ENCODE results near the gene CCDC85A. TPM values are rescaled to one million over a fixed set of nuclear protein-coding genes. Genes with fewer than 3 reads are reported as not detected.

CCDC85A gene
- polyA plus RNA-seq, 1 of the 3 experiments (the other 2 are of a cell fraction): 48.7 TPM

DNA sequence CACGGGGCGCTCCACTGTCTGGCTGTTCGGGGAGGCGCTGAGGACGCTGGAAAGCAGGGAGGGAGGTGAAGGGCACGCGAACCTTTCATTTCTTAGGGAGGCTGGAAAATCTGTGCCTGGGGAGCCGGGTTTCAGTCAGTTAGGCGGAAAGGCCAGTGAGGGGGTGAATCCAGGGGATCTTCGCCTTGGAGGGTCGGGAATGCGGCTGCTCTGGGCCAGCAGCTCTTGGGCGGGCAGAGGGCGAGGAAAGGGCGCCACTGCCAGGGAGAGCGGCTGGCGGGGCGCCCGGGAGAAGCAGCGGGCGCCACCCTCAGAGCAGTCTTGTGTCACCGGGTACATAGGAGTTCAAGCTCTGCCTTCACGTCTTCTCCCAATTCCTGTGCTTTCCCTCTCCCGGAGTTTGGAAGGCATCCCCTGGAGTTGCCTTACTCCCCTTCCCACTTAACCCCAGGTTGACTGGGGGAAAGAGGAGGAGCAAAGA is 1.4 kb downstream of the CCDC85A start (continued):
- TF ChIP-seq GATA2 (CRISPR knock-in tag; IDR thresholded peaks at IDR 0.05): no peak
- TF ChIP-seq CHD2 (IDR thresholded peaks at IDR 0.05; ENCODE audit: low read length, partially characterized antibody): no peak
- no peak for TF ChIP-seq MEF2A (IDR thresholded peaks at IDR 0.05; ENCODE audit: borderline replicate concordance, low read depth)
- no peak for TF ChIP-seq NRF1 (IDR thresholded peaks at IDR 0.05; ENCODE audit: low read depth, low read length)
- TF ChIP-seq EP300 (IDR thresholded peaks at IDR 0.05; ENCODE audit: borderline replicate concordance in 1 of 2, low read depth in 1 of 2, low read length in 1 of 2): no peak
- no peak for TF ChIP-seq YY1 (IDR thresholded peaks at IDR 0.05; ENCODE audit: low read depth)
- TF ChIP-seq TEAD4 (IDR thresholded peaks at IDR 0.05; ENCODE audit: borderline replicate concordance, insufficient read depth): no peak
- no peak for TF ChIP-seq RAD21 (IDR thresholded peaks at IDR 0.05; ENCODE audit: low read length)
- no peak for TF ChIP-seq TCF12 (IDR thresholded peaks at IDR 0.05)
- TF ChIP-seq SMC3 (IDR thresholded peaks at IDR 0.05; ENCODE audit: low read depth, low read length): no peak
- no peak for TF ChIP-seq SIN3A (IDR thresholded peaks at IDR 0.05; ENCODE audit: borderline replicate concordance, low read depth, low read length)
- no peak for TF ChIP-seq FOXJ3 (CRISPR knock-in tag; IDR thresholded peaks at IDR 0.05)
- TF ChIP-seq NFIC (IDR thresholded peaks at IDR 0.05; ENCODE audit: borderline replicate concordance): peak; percentile 42; the same call in 1 of the 2 replicates
- TF ChIP-seq, protein P1, sequence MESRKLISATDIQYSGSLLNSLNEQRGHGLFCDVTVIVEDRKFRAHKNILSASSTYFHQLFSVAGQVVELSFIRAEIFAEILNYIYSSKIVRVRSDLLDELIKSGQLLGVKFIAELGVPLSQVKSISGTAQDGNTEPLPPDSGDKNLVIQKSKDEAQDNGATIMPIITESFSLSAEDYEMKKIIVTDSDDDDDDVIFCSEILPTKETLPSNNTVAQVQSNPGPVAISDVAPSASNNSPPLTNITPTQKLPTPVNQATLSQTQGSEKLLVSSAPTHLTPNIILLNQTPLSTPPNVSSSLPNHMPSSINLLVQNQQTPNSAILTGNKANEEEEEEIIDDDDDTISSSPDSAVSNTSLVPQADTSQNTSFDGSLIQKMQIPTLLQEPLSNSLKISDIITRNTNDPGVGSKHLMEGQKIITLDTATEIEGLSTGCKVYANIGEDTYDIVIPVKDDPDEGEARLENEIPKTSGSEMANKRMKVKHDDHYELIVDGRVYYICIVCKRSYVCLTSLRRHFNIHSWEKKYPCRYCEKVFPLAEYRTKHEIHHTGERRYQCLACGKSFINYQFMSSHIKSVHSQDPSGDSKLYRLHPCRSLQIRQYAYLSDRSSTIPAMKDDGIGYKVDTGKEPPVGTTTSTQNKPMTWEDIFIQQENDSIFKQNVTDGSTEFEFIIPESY (IDR thresholded peaks at IDR 0.05; ENCODE audit: borderline replicate concordance, low read depth): no peak

DNA sequence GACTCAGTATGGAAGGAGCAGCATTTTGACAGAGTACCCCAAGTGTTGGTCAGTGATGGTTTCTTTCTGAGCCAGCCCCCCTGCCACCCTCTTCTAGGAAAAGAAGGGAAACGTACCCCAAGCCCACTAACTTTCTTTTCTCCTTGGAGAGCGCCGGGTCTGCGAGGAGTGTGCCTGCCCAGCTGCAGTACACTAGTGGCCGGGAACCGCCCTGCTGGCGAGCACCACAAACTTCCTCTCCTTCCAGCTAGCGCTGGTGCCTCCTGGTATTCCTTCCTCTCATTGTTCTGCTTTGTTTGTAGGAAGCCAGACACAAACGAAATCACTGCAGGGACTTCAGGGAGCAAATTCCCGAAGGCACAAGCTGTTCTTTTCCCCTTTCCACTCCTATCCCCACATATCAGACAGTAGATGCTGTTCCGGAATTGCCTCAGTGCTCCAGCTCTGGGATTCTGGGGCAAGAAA is 1.8 kb downstream of the CCDC85A start:
- Histone ChIP-seq H3F3A (replicated peaks; ENCODE audit: insufficient read depth) (peaks cover 8% of the 10 kb centered on the region), H2AFZ (ENCODE audit: low read depth) (peak overlapping the region; percentile 42; the same call in 1 of the 2 replicates), H3K4me2 (peak overlapping the region; percentile 92), H4K20me1 (ENCODE audit: insufficient read depth) (peaks cover 13% of the 10 kb centered on the region; the same call in 1 of the 2 replicates), H3K27me3 (ENCODE audit: insufficient read depth) (no peaks in the 10 kb centered on the region), H3K9me3 (no peaks in the 10 kb centered on the region), H3K4me3 (ENCODE audit: low read depth in 2 of 2, low read length in 1 of 2) (peak overlapping the region; percentile 75 to 86), H3K9ac (peak overlapping the region; percentile 91), H3K79me2 (ENCODE audit: insufficient read depth) (peaks cover 99% of the 10 kb centered on the region), H3K27ac (ENCODE audit: low read depth in 2 of 2, low read length in 1 of 2) (peak overlapping the region; percentile 64 to 79), H3K9me2 (no peaks in the 10 kb centered on the region), H3K36me3 (replicated peaks in 1 of 2; ENCODE audit: control insufficient read depth in 1 of 2, insufficient read depth in 2 of 2, low read length in 1 of 2) (peaks cover 0 to 27% of the 10 kb centered on the region in 2 experiments), H3K4me1 (ENCODE audit: control insufficient read depth in 1 of 2, insufficient read depth in 2 of 2, low read depth in 1 of 2, low read length in 1 of 2) (peaks cover 0 to 14% of the 10 kb centered on the region in 2 experiments; a peak in 2 of 4 replicates)
- POLR2A ChIA-PET: no interaction called here
- DNase-seq: no peak
- TF ChIP-seq FOXM1 (IDR thresholded peaks at IDR 0.05; ENCODE audit: low read depth) (no peak), TAF1 (IDR thresholded peaks at IDR 0.05; ENCODE audit: borderline replicate concordance, low read depth, low read length) (peak; percentile 44; the same call in 1 of the 2 replicates), POLR2AphosphoS5 (IDR thresholded peaks at IDR 0.05; ENCODE audit: low read depth, low read length) (peak; percentile 62), RFX5 (IDR thresholded peaks at IDR 0.05; ENCODE audit: low read length) (no peak), YY1 (IDR thresholded peaks at IDR 0.05; ENCODE audit: low read depth) (no peak), GABPA (IDR thresholded peaks at IDR 0.05; ENCODE audit: low read depth) (peak; percentile 27; the same call in 1 of the 2 replicates)
- TF ChIP-seq, protein P2, sequence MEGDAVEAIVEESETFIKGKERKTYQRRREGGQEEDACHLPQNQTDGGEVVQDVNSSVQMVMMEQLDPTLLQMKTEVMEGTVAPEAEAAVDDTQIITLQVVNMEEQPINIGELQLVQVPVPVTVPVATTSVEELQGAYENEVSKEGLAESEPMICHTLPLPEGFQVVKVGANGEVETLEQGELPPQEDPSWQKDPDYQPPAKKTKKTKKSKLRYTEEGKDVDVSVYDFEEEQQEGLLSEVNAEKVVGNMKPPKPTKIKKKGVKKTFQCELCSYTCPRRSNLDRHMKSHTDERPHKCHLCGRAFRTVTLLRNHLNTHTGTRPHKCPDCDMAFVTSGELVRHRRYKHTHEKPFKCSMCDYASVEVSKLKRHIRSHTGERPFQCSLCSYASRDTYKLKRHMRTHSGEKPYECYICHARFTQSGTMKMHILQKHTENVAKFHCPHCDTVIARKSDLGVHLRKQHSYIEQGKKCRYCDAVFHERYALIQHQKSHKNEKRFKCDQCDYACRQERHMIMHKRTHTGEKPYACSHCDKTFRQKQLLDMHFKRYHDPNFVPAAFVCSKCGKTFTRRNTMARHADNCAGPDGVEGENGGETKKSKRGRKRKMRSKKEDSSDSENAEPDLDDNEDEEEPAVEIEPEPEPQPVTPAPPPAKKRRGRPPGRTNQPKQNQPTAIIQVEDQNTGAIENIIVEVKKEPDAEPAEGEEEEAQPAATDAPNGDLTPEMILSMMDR (IDR thresholded peaks at IDR 0.05): peak; percentile 42
- WGBS (ENCODE audit: low lambda C conversion rate): 2% methylated on average over 11 of the region's 11 CpGs
- CTCF ChIA-PET: interaction anchor here (0.9 to 4.6 kb wide), 4 partner anchors 14 to 55 kb away, joined by 3 to 20 read pairs (median 4); no protein-coding TSS in a partner anchor

All from SK-N-SH (cell line).